GM23338 (cell line): ENCODE measurements around the gene COA8. TPM values are rescaled to one million over a fixed set of nuclear protein-coding genes. Genes with fewer than 3 reads are reported as not detected.

ENCODE experiments used
- ATAC-seq: fragments of 200-7000 bp; cut with Tn5 transposase; 3 replicates; pipeline ENCODE4 v1.9.1; 2020
- DNase-seq: peaks from one replicate; pipeline ENCODE4 v3.0.0-alpha.2; 2015; ENCODE audit warnings: low spot score
- H2AFZ ChIP-seq: fragments of 200-600 bp; sonication (generic); 2 replicates; pipeline ENCODE4 v1.8.0; 2016; ENCODE audit warnings: antibody characterized with exemption, mild to moderate bottlenecking, moderate library complexity
- H3F3A ChIP-seq: fragments of 200-600 bp; sonication (generic); replicated peaks from 2 replicates; pipeline ENCODE4 v1.8.0; 2017; ENCODE audit warnings: antibody characterized with exemption, mixed run types, low read depth
- H3K27ac ChIP-seq: fragments of 200-600 bp; sonication (generic); 2 replicates; pipeline ENCODE4 v1.6.1; 2016; ENCODE audit warnings: low read depth
- H3K27me3 ChIP-seq: fragments of 200-600 bp; sonication (generic); 2 replicates; pipeline ENCODE4 v1.8.0; 2016; ENCODE audit warnings: mild to moderate bottlenecking, mixed run types, moderate library complexity; ENCODE audit not compliant: insufficient read depth
- H3K36me3 ChIP-seq: fragments of 200-600 bp; sonication (generic); 2 replicates; pipeline ENCODE4 v1.8.0; 2016; ENCODE audit warnings: mild to moderate bottlenecking; ENCODE audit not compliant: insufficient read depth
- H3K4me1 ChIP-seq: fragments of 200-600 bp; sonication (generic); 2 replicates; pipeline ENCODE4 v1.8.0; 2016; ENCODE audit warnings: mild to moderate bottlenecking, moderate library complexity; ENCODE audit not compliant: insufficient read depth
- H3K4me2 ChIP-seq: fragments of 200-600 bp; sonication (generic); 2 replicates; pipeline ENCODE4 v1.7.1; 2017; ENCODE audit warnings: mixed run types
- H3K4me3 ChIP-seq: fragments of 200-600 bp; sonication (generic); 2 replicates; pipeline ENCODE4 v1.6.1; 2016; ENCODE audit warnings: mixed run types
- H3K79me2 ChIP-seq: fragments of 200-600 bp; sonication (generic); replicated peaks from 2 replicates; pipeline ENCODE4 v1.8.0; 2017; ENCODE audit warnings: mild to moderate bottlenecking; ENCODE audit not compliant: insufficient read depth
- H3K9me2 ChIP-seq: fragments of 200-600 bp; sonication (generic); 2 replicates; pipeline ENCODE4 v1.8.0; 2017; ENCODE audit not compliant: insufficient read depth
- H4K20me1 ChIP-seq: fragments of 200-600 bp; sonication (generic); replicated peaks from 2 replicates; pipeline ENCODE4 v1.8.0; 2017; ENCODE audit warnings: mild to moderate bottlenecking; ENCODE audit not compliant: insufficient read depth
- H3K27ac Mint-ChIP-seq: 2 replicates; pipeline ENCODE4 v1.8.0; 2020; ENCODE audit warnings: inconsistent platforms, mild to moderate bottlenecking, moderate library complexity, mixed read lengths
- H3K27me3 Mint-ChIP-seq: 3 replicates; pipeline ENCODE4 v1.8.0; 2022; ENCODE audit warnings: low read depth, mild to moderate bottlenecking, moderate library complexity, mixed read lengths, inconsistent platforms; ENCODE audit not compliant: insufficient read depth, poor library complexity
- H3K36me3 Mint-ChIP-seq: 3 replicates; pipeline ENCODE4 v1.8.0; 2021; ENCODE audit warnings: low read depth, mild to moderate bottlenecking, inconsistent platforms, moderate library complexity, mixed read lengths
- H3K4me1 Mint-ChIP-seq: 3 replicates; pipeline ENCODE4 v1.8.0; 2020; ENCODE audit warnings: mild to moderate bottlenecking, inconsistent platforms, mixed read lengths
- H3K4me3 Mint-ChIP-seq: 3 replicates; pipeline ENCODE4 v1.8.0; 2021; ENCODE audit warnings: moderate library complexity, mild to moderate bottlenecking, inconsistent platforms, mixed read lengths
- H3K9me3 Mint-ChIP-seq: 3 replicates; pipeline ENCODE4 v1.8.0; 2020; ENCODE audit warnings: moderate library complexity, mild to moderate bottlenecking, inconsistent platforms, mixed read lengths
- CREB1 ChIP-seq: fragments of 250-450 bp; sonication (Bioruptor Pico); IDR thresholded peaks from 2 replicates; pipeline ENCODE4 v1.5.0; 2020; ENCODE audit warnings: low read depth, mild to moderate bottlenecking, moderate library complexity
- CTCF ChIP-seq, 2 experiments: fragments of 200-600 bp in 1 of 2; sonication (generic) in 1 of 2; conservative IDR thresholded peaks; 2 replicates each; pipeline versions ENCODE4 v1.5.1 to v1.6.1; 2016 to 2017; ENCODE audit warnings: antibody characterized with exemption in 2 of 2, low read depth in 2 of 2, mild to moderate bottlenecking in 2 of 2, moderate library complexity in 1 of 2
- ETS1 ChIP-seq: IDR thresholded peaks from 2 replicates; pipeline ENCODE4 v1.6.1; 2016; ENCODE audit warnings: antibody characterized with exemption
- EZH2 ChIP-seq: fragments of 200-600 bp; sonication (generic); IDR thresholded peaks from one replicate; pipeline ENCODE4 v1.8.0; 2017; ENCODE audit warnings: antibody characterized with exemption, mild to moderate bottlenecking, low read depth; ENCODE audit not compliant: unreplicated experiment
- JUNB ChIP-seq: IDR thresholded peaks from one replicate; pipeline ENCODE4 v1.6.1; 2016; ENCODE audit warnings: antibody characterized with exemption; ENCODE audit not compliant: unreplicated experiment
- NANOG ChIP-seq: IDR thresholded peaks from 2 replicates; pipeline ENCODE4 v1.6.1; 2016; ENCODE audit warnings: antibody characterized with exemption, borderline replicate concordance
- REST ChIP-seq: IDR thresholded peaks from one replicate; pipeline ENCODE4 v1.6.1; 2018; ENCODE audit warnings: antibody characterized with exemption; ENCODE audit not compliant: unreplicated experiment
- ZNF462 ChIP-seq: fragments of 250-450 bp; sonication (Bioruptor Pico); IDR thresholded peaks from 2 replicates; pipeline ENCODE4 v1.5.0; 2020; ENCODE audit warnings: mild to moderate bottlenecking, moderate library complexity
- polyA plus RNA-seq: library from polyadenylated mRNA; unstranded; fragments of >200 nt; fragmentation: Nextera tagmentation; extraction: Ambion mirVana; gene quantifications from 2 replicates; pipeline ENCODE4 v1.2.1, GENCODE V29; 2016
- total RNA-seq: library from RNA; depleted of rRNA; stranded (reverse); fragments of >200 nt; shearing (Covaris generic); gene quantifications from 2 replicates; pipeline ENCODE4 v1.2.3, GENCODE V29; 2014

COA8 gene
- total and polyA plus RNA-seq, 2 experiments from 2014 or later = 61.3 to 130 TPM

GRCh38 chr14:103556946-103557758 lies 5.6 kb upstream of the COA8 start (continued):
- no peak for TF ChIP-seq ZNF462

GRCh38 chr14:103558071-103558882 lies 4.5 kb upstream of the COA8 start:
- no peak overlapping the region; the same call in 1 of the 2 replicates for H3K27ac Mint-ChIP-seq
- H3K4me3 Mint-ChIP-seq = no peak overlapping the region
- Histone ChIP-seq H3K36me3 (peaks cover 15% of the 10 kb centered on the region; the same call in 1 of the 2 replicates), H3K4me3 (no peak overlapping the region), H3K4me2 (no peak overlapping the region), H3K9me2 (no peaks in the 10 kb centered on the region), H3K27me3 (no peaks in the 10 kb centered on the region), H3K4me1 (peaks cover 6% of the 10 kb centered on the region), H3K79me2 (peaks cover 58% of the 10 kb centered on the region), H3F3A (peaks cover 35% of the 10 kb centered on the region), H4K20me1 (peaks cover 26% of the 10 kb centered on the region), H2AFZ (no peak overlapping the region), H3K27ac (no peak overlapping the region)
- H3K27me3 Mint-ChIP-seq = peaks cover 6% of the 10 kb centered on the region
- no peak for DNase-seq
- no peaks in the 10 kb centered on the region for H3K9me3 Mint-ChIP-seq
- H3K36me3 Mint-ChIP-seq = peaks cover 38% of the 10 kb centered on the region
- H3K4me1 Mint-ChIP-seq = peaks cover 17% of the 10 kb centered on the region
- no peak for ATAC-seq
- TF ChIP-seq ETS1 = no peak
- TF ChIP-seq REST = no peak
- no peak for TF ChIP-seq EZH2
- TF ChIP-seq CTCF (conservative IDR thresholded peaks at IDR 0.05; ENCODE audit: low read depth in 2 of 2) = no peak
- no peak for TF ChIP-seq CREB1 (CRISPR knock-in tag)
- TF ChIP-seq NANOG = no peak
- no peak for TF ChIP-seq JUNB
